GM21526 (cell line): ENCODE data around the gene ECT2L.

Source experiments
- ATAC-seq: cut with Tn5 transposase; IDR thresholded peaks from one replicate; pipeline ENCODE4 v1.9.1; 2021; ENCODE audit warnings: moderate library complexity; ENCODE audit not compliant: unreplicated experiment, low FRiP score

ECT2L gene

DNA sequence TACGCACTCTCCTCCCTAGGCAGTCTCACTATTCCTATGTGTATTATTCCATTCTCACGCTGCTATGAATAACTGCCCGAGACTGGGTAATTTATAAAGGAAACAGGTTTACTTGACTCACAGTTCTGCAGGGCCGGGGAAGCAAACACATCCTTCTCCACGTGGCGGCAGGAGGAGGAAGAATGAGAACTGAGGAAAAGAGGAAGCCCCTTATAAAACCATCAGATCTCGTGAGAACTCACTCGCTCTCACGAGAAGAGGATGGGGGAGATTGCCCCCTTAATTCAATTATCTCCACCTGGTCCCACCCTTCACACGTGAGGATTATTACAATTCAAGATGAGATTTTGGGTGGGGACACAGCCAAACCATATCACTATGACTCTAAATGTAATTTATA is 61.9 kb downstream of the ECT2L start:
- ATAC-seq = no peak

DNA sequence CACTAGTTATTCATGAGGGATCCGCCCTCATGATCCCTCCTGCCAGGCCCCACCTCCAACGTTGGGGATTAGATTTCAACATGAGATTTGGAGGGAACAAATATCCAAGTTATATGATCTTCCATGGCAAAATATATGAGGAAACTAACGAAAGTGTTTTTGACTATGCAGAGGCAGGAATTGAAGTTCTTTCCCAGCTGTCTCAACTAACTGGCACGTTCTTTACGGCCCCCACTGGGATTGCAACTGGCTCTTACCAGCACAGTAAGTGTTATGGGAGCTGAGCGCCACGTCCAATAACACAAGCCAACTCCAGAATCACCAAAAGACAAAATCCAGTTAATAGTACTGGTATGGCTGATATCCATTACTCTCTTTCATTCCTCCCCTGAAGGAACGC is 66.6 kb downstream of the ECT2L start:
- ATAC-seq = no peak

DNA sequence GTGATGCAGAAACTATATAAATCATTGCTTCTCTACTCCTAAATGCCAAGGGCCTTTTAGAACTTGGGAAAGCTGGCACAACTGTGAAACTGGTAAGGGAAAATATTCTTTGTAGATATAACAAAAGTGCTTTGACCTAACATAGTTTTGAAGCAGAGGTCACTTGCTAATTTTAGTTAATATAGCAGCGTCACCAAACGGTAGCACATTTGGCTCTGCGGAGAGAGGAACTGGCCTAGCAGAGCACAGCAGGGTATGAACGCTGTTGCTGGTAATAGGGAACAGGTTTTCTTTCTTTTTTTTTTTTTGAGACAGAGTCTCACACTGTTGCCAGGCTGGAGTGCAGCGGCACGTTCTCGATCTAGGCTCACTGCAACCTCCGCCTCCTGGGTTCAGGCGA is 67.4 kb downstream of the ECT2L start:
- ATAC-seq = no peak

DNA sequence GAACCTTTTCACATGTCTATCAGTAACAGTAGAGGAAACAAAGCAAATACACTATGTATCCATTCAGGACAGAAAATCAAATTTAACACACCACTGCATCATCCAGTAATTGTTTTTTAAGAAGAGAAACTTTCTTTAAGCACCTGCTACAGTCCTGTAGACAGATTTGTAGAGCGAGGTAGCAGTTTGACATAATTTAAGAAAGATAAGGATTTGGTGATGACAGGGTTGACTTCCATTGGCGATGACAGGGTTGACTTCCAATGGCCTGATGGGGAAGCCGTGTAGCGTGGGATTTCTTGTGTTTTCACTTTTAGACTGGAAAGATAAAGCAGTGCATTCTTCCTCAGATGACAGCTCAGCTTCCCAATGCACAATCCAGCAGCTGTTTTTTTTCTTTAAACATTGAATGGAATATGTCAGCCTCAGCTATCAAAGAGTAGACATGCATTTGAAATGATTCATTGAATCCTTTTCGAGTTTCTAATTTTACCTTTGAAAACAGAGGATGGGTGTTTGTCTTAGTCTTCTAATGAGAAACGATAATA is 68.5 kb downstream of the ECT2L start:
- no peak for ATAC-seq

DNA sequence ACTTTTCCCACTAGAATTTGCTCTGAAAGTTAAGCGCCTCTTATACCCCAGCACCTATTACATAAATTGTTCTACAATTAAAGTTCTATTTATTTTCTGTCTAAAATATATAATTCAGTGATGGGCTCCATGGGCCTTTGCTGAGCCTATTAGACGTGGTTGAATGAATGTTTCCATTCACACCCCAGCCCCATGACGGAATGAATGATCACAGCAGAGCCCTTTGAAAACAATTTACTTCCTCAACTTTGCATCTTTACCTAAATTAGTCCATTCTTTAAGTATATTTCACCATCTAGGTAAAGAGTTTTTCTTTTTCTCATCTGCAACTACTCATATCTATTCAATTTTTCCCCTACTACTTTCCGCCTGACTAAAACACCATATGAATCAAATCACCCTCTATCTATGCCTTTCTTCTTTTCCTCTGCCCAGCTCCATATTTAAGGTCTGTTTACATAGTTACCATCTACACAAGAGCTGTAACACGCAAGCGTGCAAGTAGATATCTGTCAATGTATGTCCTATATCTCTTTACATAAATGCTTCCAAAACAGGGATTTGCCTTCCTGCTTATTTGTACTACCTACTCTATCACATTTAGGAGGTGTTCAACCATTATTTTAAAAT is 69.7 kb downstream of the ECT2L start:
- ATAC-seq = no peak

DNA sequence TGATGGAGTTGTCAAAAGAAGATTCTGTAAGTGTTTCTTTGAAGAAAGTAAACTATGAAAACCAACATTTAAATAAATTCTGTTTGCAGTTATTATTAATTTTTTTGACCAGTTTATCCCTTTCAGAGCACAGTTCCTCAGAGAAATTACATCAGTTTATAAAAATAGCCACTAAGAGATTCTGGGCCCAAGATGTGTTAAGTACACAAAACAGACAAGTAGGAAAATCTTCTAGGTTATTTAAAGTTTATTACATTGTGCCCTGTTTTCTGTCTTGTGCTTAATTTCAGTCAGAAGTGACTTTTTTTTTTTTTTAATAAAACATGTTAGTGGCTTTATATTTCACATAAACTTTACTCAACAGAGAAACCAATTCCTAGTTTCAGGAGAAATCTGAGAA is 72.3 kb downstream of the ECT2L start:
- no peak for ATAC-seq

DNA sequence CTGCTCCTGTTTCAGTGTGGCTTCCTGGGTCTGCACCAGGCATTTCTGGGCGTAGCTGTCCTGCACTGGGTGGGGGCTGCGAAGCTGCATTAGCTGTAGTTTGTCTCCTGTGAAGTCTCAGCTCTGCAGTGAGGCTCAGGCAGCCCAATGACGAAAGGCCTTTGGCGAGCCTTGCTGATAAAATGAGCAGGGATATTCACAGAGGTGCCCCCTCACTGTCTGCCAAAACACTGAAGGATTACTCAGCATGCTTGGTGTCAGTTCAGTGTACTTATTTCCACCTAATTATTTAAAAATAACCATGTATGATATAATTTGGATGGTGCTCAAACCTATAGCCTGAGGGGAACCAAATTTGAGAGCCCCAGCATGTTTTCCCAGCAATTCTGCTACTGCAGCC is 73.5 kb downstream of the ECT2L start:
- ATAC-seq = no peak

DNA sequence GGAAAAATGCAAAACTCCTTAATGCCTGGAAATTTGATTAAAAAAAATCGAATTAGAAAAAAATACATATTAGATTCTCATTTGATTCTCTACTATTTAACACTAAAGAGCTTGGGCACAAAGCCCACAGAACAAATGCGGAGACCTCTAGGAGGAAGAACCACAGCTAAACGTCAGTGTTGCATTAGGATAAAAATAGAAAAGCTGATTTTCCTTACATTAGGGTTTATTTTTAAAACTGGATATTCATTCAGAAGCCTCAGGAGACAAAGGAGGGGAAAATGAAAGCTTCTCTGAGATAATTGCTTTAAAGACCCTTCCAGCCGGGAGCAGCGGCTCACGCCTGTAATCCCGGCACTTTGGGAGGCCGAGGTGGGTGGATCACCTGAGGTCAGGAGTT is 77.3 kb downstream of the ECT2L start:
- ATAC-seq = no peak

DNA sequence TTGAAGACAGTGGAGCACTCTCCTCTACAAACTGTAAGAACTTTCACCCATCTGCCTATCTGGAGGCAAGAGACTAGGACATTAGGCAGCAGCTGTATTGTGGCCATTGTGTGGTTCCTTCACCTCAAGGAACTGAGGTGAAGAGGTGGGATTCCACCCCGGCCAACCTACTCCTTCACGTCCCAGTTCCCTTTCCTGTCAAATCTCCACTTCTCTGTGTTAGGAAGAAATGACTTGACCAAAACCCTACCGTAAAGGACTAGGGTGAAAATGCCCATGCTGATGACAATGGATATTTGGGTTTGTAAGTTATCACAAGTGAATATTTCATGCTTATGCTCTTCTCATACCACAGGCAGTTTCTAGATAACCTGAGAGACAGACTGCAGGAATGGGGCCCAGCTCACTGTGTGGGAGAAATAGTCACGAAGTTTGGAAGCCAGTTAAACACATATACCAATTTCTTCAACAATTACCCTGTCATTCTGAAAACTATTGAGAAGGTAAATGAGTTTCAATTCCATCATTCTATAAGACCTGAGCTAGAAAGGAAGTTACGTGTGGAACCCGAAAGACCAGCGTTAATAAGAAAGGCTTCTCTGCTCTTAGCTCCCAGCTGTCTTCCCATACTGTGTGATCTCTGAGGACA is 86.6 kb downstream of the ECT2L start:
- ATAC-seq = peak; percentile 62

DNA sequence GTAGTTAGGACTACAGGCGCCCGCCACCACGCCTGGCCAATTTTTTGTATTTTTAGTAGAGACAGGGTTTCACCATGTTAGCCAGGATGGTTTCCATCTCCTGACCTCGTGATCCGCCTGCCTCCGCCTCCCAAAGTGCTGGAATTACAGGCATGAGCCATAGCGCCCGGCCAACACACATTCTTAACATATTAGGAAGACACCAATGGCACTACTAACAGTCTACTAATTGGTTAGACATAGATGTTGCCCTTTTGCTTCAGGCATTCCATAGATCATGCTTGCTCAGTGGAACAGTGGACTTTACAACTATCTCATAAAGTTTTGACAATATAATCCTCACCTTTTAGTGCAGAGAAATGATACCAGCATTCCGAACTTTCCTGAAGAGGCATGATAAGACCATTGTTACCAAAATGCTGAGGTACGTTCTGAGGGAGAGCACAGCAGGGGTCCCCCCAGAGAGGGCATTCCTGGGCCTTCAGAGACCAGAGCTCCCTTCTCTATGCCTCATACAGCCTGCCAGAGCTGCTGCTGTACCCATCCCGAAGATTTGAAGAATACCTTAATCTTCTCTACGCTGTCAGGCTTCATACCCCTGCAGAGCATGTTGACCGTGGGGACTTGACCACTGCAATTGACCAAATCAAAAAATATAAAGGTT is 89.4 kb downstream of the ECT2L start:
- ATAC-seq = no peak

DNA sequence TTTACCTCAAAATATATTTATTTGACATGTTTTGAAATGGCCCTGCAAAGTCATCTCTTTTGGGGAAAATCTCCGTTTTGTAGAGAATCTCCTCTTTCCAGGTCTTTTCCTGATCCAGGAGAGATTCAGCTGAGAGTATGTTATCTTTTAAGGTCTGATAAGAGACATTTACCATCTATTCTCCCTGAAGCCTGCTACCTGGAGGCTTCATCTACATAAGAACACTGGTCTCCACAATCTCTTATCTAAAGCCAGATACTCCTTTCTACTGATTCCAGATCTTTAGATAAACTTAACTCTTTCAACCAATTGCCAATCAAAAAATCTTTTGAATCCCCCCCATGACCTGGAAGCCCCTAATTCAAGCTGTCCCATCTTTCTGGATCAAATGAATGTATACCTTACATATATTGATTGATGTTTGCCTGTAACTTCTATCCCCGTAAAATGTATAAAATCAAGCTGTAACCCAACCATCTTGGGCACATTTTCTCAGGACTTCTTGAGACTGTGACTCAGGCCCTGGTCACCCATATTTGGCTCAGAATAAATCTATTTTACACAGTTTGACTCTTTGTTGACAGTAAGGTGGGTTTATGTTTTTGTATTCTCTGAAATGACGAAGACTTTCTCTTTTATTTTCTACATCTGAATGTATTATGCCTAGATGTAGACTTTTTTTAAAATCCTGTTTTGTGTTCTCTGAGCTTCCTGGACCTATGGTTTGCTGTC is 95.5 kb downstream of the ECT2L start:
- no peak for ATAC-seq

DNA sequence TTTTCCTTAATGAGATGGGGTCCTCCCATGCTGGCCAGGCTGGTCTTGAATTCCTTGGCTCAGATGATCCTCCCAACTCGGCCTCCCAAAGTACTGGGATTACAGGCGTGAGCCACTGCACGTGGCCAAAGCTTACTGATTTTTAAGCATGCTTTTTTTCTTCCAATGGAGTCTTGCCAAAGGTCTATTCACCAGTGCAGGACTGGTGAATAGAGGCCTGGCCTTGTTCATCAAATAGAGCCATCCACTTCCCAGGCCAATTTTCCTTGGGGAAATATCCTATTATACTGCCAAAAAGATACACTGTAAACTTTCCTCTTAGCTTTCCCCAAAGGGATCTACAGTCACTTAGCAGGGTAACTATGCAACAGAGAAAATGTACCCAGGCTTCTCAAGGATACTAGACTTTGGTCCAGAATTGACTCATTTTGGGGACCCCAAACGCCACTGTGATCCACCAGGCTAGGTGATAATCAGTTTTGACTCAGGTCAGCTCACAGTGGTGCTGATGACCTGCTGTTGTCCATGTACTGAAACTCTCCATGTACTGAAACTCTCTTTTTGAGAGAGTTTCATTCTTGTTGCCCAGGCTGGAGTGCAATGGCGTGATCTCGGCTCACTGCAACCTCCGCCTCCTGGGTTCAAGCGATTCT is 100.3 kb downstream of the ECT2L start:
- ATAC-seq = no peak

DNA sequence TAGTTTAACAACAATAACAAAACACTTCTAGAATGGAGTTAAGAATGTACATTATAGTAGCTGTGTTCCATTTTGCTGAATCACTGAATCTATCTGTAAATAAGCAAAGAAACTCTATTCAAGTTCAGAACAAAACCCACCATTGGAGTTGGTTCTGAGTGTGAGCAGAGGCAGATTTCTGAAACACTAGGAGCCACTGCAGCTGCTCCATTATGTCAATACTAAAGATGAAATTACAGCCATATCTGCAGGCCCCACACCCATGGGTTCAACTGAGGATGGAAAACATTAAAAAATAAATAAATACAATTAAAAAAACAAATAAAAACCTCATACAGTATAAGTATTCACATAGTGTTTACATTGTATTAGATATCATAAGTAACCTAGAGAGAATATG is 101.1 kb downstream of the ECT2L start:
- no peak for ATAC-seq

DNA sequence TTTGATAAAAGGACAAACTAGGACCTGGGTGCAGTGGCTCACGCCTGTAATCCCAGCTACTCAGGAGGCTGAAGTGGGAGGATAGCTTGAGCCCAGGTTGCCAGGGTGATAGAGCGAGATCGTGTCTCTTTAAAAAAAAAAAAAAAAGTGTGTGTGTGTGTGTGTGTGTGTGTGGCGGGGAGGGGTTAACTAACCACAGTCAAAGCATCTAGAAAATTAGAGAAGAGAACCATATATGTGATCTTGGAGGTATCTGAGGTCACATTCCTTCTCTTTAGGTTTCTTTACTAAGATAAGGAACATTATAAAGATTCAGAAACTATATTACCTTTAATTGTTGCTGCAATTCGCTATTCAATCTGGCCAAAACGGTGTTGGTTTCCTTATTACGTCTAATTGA is 111.3 kb downstream of the ECT2L start:
- ATAC-seq = no peak

DNA sequence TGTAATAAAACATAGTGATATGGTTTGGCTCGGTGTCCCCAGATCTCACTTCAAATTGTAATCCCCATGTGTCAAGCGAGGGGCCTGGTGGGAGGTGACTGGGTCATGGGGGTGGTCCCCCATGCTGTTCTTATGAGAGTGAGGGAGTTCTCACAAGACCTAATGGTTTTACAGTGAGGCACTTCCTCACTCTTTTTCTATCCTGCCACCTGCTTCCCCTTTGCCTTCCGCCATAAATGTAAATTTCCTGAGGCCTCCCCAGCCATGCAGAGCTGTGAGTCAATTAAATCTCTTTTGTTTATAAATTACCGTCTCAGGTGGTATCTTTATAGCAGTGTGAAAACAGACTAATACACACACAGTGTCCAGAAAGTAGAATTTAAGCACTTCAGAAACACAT is 113.6 kb downstream of the ECT2L start:
- ATAC-seq = no peak

DNA sequence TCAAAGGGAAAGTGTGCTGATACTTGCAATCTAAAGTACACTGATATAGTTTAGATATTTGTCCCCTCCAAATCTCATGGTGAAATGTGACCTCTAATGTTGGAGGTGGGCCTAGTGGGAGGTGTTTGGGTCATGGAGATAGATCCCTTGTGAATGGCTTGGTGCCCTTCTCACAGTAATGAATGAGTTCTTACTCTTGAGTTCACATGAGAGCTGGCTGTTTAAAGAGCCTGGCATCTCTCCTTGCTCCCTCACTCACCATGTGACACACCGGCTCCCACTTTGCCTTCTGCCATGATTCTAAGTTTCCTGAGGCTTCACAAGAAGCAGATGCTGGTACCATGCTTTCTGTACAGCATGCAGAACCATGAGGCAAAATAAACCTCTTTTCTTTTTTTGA is 114.1 kb downstream of the ECT2L start:
- no peak for ATAC-seq

DNA sequence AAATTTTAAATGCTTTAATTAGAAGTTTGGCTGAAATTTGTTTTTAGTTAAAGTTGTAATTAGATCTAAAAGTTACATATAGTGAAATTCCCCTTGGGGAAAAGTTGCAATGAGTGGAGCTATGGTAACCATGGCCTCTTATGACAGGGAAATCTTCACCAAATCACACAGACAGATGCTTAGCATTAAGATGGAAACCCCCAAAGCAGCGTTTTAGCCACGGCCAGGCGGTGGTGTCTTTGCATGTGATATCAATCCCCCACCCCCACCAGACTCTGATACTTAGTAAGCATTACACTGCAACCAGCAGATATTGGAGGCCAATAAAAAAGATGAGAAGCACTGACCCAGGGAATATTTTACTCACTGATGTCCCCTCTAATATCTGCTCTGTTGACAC is 116.4 kb downstream of the ECT2L start:
- no peak for ATAC-seq

DNA sequence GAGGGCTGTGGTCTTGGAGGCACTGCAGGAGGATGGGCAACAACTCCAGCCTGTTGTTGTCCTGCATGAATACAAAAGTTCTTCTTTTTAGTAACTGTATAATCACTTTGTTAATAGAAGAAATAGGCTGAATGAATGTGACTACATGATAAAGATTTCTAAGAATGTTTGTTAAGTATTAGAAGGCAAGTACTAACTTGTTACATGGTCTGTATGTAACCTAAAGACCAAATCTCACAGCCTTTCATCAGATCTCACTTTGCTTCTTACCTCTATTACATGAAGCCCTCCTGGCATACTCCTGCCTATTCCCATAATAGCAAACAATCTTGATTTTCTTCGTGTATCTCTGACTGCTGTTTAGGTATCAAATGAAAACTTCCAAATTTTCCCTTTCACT is 118.8 kb downstream of the ECT2L start:
- ATAC-seq = no peak

DNA sequence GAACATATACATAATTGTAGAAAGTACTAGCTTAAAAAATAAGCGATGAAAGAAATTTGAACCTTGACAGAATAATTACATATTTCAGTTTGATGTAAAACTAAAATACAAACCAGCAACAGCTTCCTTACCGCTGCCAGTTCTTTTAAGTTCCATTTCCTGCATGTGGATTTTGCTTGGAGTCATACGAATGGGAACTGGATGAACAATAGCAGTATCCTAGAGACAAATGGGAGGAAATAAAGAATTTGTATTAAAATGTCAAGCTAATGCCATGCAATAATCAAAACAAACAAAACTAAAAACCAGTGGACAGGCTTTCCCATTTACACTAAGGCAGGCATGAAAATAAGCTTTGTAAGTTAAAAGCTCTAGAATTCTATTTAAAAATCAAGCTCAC is 125.0 kb downstream of the ECT2L start:
- no peak for ATAC-seq

DNA sequence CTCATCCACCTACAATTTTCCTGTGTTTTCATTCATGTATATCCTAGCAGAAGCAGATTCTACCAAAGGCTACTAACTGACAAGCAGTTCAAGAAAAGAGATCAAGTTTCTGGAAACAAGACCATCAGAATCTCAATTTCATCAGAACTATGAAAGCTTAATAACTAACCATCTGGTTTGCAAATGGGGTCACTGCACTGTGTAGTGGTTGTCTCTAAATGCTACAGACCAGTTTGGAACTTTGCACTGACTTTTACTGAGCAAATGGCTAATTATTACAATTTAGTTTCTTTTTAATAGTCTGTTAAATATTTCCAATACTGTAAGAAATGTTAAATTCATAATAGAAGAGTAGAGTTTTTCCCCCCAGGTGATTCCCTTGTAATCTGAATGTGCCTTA is 127.7 kb downstream of the ECT2L start:
- ATAC-seq = no peak

DNA sequence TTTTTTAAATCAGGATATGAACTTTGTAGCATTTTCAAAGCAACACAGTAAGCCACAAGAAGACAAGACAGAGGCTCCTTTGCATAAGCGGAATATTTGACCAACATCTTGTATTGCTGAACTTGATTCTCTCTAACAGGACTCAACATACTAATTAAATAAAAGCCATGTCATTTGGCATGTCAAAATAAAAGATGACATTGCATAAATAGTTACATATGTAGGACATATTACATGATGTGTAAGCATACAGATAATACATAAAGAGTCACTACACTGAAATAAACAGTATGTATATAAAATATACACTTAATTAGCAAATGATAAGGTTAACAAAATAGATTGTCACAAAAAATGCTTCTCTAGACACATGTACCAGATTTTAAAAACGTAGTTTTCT is 129.9 kb downstream of the ECT2L start:
- no peak for ATAC-seq
